Measurements from ENCODE around the gene ZNF765.
"Not testable (repeated sequence)": the region's sequence is repeated elsewhere in the genome, so short reads cannot be mapped to it uniquely, and the experiment has no call there.

The ZNF765 gene
- 42.3 to 60.6 reads per million in 2 experiments for total RNA-seq

DNA sequence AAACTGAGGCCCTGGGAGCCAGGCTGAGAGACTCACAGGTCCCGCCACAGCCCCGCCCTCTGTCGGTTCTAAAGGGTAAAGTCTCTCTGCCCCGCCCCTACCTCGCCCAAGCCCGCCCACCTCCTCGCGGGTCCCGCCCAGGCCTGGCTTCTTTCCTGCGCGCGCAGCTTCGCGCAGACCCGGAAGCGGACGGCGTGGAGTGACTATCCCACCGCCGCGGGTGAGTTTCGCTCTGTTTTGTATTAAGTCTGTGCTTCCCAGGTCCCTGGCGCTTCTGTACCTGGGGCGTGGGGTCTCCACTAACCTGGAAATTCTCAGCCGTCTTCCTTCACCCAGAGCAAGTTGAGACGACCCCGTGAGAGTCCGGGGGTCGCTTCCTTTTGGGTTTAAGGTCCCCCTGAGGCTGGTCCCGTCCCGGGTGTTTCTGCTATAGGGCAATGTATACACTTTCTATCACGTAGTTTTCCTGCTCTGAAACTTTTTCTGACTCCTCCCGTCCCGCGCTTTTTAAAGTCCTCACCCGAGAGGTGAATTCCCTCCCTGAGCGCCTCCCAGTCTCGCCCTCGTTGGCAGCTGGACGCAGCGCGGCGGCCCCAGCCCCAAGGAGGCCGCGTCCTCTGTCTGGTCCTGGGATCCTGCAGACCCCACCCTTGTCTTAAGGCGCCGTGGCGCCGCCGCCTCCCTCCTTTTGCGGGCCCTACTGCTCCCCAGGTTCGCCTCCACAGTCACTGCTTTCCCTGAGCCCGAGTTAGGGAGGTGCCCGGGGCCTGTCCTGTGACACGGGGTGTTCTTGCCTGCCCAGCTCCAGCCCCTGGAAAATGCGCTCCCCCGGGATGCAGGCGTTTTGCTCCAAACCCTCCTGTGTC lies at the start of gene ZNF765:
ZNF765 (plus strand) TSS at position 176 of the 866 bp plus-strand sequence. CDS start 2,867 bp downstream, outside the sequence.
- peak; percentile 94 for DNase-seq (ENCODE audit: low read depth)

- DNase-seq (ENCODE audit: low read depth) = no peak
These were observed 39.2 kb upstream of the ZNF765 start for GRCh38 chr19:53355739-53356138.

- DNase-seq (ENCODE audit: low read depth) = no peak
These were observed 36.9 kb upstream of the ZNF765 start for GRCh38 chr19:53357821-53358581.

- DNase-seq (ENCODE audit: low read depth) = not testable (repeated sequence)
These were observed 34.9 kb upstream of the ZNF765 start for GRCh38 chr19:53360056-53360455.

DNA sequence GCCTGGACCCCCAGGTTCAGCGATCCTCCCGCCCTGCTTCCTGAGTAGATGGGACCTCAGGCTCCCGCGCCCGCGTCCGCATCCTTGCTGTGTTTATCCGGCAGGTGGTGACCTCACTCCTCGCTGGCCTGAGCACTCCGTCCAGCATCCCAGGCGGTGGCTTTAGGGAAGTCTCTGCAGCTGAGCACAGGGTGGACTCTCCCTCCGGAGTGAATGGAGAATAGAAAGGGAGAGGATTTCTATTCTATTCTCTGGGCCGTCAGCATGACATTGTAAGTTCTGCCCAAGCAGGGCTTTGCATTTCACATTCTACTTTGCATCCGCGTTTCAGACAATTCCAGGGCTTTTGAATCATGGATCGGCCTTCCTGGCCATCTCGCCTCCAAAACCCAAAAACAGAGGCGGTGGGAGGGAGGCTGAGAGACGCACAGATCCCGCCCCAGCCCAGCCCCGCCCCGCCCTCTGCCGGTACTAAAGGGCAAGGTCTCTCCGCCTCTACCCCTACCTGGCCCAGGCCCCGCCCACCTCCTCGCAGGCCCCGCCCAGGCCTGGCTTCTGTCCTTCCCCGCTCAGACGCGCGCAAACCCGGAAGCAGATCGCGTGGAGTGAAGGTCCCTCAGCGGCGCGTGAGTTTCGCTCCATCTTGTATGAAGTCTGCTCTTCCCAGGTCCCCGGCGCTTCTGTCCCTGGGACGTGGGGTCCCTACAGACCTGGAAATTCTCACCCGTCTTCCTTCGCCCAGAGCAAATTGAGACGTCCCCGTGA lies 29.6 kb upstream of the ZNF765 start, which contains the start of gene ZNF525:
ZNF525 (plus strand) TSS at position 572 of the 765 bp plus-strand sequence. CDS start 6,577 bp downstream, outside the sequence.
- peak; percentile 97 for DNase-seq (ENCODE audit: low read depth)

GRCh38 chr19:53365899-53366493 lies 29.0 kb upstream of the ZNF765 start:
- peak; percentile 26 for DNase-seq (ENCODE audit: low read depth)

DNA sequence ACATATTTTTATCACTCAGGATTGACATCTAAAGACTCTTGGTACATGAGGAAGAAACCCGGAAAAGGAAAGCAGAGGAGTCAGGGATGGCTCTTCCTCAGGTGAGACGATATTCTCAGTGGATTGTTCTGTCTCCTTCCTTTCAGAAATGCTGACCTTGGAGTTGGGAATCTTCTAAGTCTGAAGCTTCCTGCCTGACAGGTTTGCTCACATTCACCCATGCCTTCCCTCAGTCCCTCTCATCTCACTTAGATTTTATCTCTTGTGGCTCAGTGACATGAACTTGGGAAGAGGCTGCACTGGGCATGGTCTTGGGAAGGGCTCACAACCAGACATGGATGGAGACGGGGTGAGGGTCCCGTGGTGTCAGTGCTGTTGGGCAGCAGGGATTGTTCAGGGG lies 22.8 kb upstream of the ZNF765 start:
- DNase-seq (ENCODE audit: low read depth) = no peak

GRCh38 chr19:53374288-53374687 lies 20.7 kb upstream of the ZNF765 start:
- no peak for DNase-seq (ENCODE audit: low read depth)

- no peak for DNase-seq (ENCODE audit: low read depth)
These were observed 20.2 kb upstream of the ZNF765 start for GRCh38 chr19:53374743-53375142.

DNA sequence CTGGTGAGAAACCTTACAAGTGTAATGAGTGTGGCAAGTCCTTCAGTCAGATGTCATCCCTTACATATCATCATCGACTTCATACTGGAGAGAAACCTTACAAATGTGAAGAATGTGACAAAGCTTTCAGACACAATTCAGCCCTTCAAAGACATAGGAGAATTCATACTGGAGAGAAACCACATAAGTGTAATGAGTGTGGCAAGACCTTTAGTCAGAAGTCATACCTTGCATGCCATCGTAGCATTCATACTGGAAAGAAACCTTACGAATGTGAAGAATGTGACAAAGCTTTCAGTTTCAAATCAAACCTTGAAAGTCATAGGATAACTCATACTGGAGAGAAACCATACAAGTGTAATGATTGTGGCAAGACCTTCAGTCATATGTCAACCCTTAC lies 13.6 kb upstream of the ZNF765 start:
- DNase-seq (ENCODE audit: low read depth) = no peak

- no peak for DNase-seq (ENCODE audit: low read depth)
These were observed 6.8 kb upstream of the ZNF765 start for GRCh38 chr19:53388168-53388567.

GRCh38 chr19:53388904-53389303 lies 6.0 kb upstream of the ZNF765 start:
- no peak for DNase-seq (ENCODE audit: low read depth)

DNA sequence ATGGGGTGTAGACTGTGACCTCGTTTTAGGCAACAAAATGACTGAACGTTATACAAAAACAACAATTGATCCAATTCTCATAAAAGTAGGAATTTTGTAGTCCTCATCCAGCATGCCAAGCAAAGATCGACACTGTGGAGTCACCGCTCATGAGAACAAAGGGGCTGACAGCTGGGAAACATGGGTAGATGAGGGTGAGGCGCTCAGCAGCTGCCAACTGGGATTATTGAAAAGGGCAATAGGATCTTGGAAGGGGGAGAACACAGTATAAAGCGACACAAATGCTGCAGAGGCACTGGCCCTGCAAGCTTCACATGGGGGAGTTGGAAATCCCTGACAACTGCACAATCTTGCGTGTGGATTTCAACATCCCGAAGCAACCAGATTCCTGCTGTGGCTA lies 5.4 kb upstream of the ZNF765 start:
- DNase-seq (ENCODE audit: low read depth) = no peak

DNA sequence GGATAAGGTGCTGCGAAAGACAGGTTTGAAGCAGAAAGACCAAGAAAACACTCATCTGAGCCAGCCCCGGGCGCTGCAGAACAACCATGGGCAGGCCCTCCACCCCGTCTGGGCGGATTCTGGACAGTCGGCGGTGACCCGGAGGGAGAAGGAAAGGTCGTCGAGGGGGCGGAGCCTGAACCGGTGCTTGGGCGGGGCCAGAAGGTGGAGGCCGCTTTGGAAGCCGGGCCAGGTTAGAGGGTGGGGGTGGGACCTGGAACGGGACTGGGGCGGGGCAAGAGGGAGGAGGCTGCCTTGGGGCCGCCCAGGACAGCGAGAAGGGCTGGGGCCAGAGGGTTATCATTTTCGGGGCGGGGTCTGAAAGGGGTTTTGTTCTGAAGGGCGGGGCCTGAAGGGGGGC lies 5.0 kb upstream of the ZNF765 start:
- DNase-seq (ENCODE audit: low read depth) = no peak

DNA sequence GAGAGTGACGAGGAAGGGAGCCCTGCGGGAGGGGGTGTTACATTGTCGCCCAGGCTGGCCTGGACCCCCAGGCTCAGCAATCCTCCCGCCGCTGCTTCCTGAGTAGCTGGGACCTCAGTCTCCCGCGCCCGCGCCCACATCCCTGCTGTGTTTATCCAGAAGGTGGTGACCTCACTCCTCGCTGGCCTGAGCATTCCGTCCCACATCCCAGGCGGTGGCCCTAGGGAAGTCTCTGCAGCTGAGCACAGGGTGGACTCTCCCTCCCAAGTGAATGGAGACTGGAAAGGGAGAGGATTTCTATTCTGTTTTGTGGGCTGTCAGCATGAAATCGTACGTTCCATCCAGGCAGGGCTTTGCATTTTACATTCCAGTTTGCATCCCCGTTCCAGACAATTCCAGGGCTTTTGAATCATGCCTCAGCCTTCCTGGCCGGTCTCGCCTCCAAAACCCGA lies 401 bp upstream of the ZNF765 start:
- no peak for DNase-seq (ENCODE audit: low read depth)

DNA sequence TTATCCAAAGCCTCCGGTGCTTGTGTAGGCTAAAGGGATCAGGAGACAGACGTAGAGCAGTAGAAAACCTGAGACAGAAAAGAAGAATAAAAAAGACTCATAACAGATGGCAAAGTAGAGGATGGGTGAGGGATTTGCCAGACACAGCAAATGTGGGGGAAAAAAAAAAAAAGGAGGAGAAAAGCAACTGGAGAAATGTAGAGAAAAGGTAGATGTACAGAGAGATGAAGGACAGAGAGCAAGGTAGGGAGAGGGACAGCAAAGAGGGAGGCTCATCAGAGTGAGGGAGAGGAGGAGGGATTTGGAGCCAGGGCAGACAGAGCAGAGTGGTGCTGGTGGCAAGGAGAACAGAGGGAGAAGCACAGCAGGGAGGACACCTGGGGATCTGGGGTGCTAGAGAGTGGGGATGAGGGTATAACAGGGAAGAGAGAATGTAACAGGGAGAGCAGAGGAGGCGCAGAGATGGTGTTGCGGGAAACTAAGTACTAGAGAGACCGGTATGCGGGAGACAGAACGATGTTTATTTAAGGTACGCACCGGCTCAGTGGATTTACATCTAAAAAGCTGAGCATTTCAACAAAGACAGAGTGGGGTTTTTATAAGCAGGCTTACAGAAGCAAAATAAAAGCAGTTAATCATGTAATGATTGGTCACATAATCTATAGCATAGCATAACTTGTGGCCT lies 1.0 kb downstream of the ZNF765 start:
- DNase-seq (ENCODE audit: low read depth) = not testable (repeated sequence)

GRCh38 chr19:53396525-53396868 lies 1.5 kb downstream of the ZNF765 start:
- DNase-seq (ENCODE audit: low read depth) = no peak

- not testable (repeated sequence) for DNase-seq (ENCODE audit: low read depth)
These were observed 3.0 kb downstream of the ZNF765 start for GRCh38 chr19:53397918-53398317.

GRCh38 chr19:53409505-53410204 lies 14.7 kb downstream of the ZNF765 start:
- no peak for DNase-seq (ENCODE audit: low read depth)
